HG03460 (cell line): Measurements from ENCODE around the gene TMEM208.

Experiments used
- ATAC-seq: cut with Tn5 transposase; IDR thresholded peaks from one replicate; pipeline ENCODE4 v1.9.1; 2021; ENCODE audit not compliant: unreplicated experiment

The TMEM208 gene

GRCh38 chr16:67248401-67249177 lies 21.7 kb downstream of the TMEM208 start, which contains the start of gene SLC9A5:
SLC9A5 (plus strand) TSS chr16:67248979; CDS start chr16:67249015, 36 bp downstream.
- ATAC-seq: no peak

- no peak for ATAC-seq
Measured at GRCh38 chr16:67249178-67250044, 22.5 kb downstream of the TMEM208 start.

- no peak for ATAC-seq
Measured at GRCh38 chr16:67250045-67250327, 23.1 kb downstream of the TMEM208 start.

GRCh38 chr16:67252609-67253497 lies 25.9 kb downstream of the TMEM208 start:
- ATAC-seq: no peak

- no peak for ATAC-seq
Measured at GRCh38 chr16:67254801-67255552, 28.0 kb downstream of the TMEM208 start.

GRCh38 chr16:67255553-67256221 lies 28.8 kb downstream of the TMEM208 start:
- ATAC-seq: no peak

GRCh38 chr16:67256701-67257230 lies 29.8 kb downstream of the TMEM208 start:
- no peak for ATAC-seq

- ATAC-seq: no peak
Measured at GRCh38 chr16:67257486-67258160, 30.7 kb downstream of the TMEM208 start.

GRCh38 chr16:67258161-67258835 lies 31.4 kb downstream of the TMEM208 start:
- no peak for ATAC-seq

GRCh38 chr16:67259705-67260104 lies 32.8 kb downstream of the TMEM208 start:
- ATAC-seq: no peak

- no peak for ATAC-seq
Measured at GRCh38 chr16:67260426-67261063, 33.6 kb downstream of the TMEM208 start.

GRCh38 chr16:67263201-67263600 lies 36.3 kb downstream of the TMEM208 start:
- ATAC-seq: no peak

GRCh38 chr16:67264277-67264676 lies 37.3 kb downstream of the TMEM208 start:
- no peak for ATAC-seq

GRCh38 chr16:67264866-67265265 lies 37.9 kb downstream of the TMEM208 start:
- no peak for ATAC-seq

- ATAC-seq: no peak
Measured at GRCh38 chr16:67265834-67266233, 38.9 kb downstream of the TMEM208 start.

- no peak for ATAC-seq
Measured at GRCh38 chr16:67268136-67268579, 41.2 kb downstream of the TMEM208 start.

GRCh38 chr16:67269766-67270165 lies 42.8 kb downstream of the TMEM208 start:
- no peak for ATAC-seq

- ATAC-seq: no peak
Measured at GRCh38 chr16:67270931-67271338, 44.0 kb downstream of the TMEM208 start.
